ENCODE results near the gene MRPL27.
"Not testable (repeated sequence)": the region's sequence is repeated elsewhere in the genome, so short reads cannot be mapped to it uniquely, and the experiment has no call there.

MRPL27 gene

GRCh38 chr17:50412188-50412732 is 39.3 kb upstream of the MRPL27 start:
- in situ Hi-C loops (cut with MboI; ENCODE audit: low pct_unique_long_range_greater_than_20kb, low sequenced_read_pairs, unreplicated experiment): no loop called here
- no peak for TF ChIP-seq CTCF (IDR thresholded peaks at IDR 0.05; ENCODE audit: extremely low read depth, insufficient read depth, missing control alignments)
- no peak for DNase-seq (ENCODE audit: low spot score)

- in situ Hi-C loops (cut with MboI; ENCODE audit: low pct_unique_long_range_greater_than_20kb, low sequenced_read_pairs, unreplicated experiment): loop anchor here (10.0 kb wide), 1 partner anchor 57 kb away; the partner anchor contains the start of gene CHAD
- no peak for TF ChIP-seq CTCF (IDR thresholded peaks at IDR 0.05; ENCODE audit: extremely low read depth, insufficient read depth, missing control alignments)
- DNase-seq (ENCODE audit: low spot score): no peak
Measured at GRCh38 chr17:50407921-50408320, 34.9 kb upstream of the MRPL27 start.

- no peak for TF ChIP-seq CTCF (IDR thresholded peaks at IDR 0.05; ENCODE audit: extremely low read depth, insufficient read depth, missing control alignments)
Measured at GRCh38 chr17:50406578-50406977, 33.6 kb upstream of the MRPL27 start.

GRCh38 chr17:50405351-50405750 is 32.4 kb upstream of the MRPL27 start:
- in situ Hi-C loops (cut with MboI; ENCODE audit: low pct_unique_long_range_greater_than_20kb, low sequenced_read_pairs, unreplicated experiment): loop anchor here (10.0 kb wide), 1 partner anchor 59 kb away; the partner anchor contains the start of gene CHAD
- DNase-seq (ENCODE audit: low spot score): not testable (repeated sequence)

More at GRCh38 chr17:50406578-50406977, 33.6 kb upstream of the MRPL27 start:
- DNase-seq (ENCODE audit: low spot score): no peak
- in situ Hi-C loops (cut with MboI; ENCODE audit: low pct_unique_long_range_greater_than_20kb, low sequenced_read_pairs, unreplicated experiment): loop anchor here (10.0 kb wide), 1 partner anchor 58 kb away; the partner anchor contains the start of gene CHAD

GRCh38 chr17:50399591-50399990 is 26.6 kb upstream of the MRPL27 start:
- DNase-seq (ENCODE audit: low spot score); in situ Hi-C loops (cut with MboI; ENCODE audit: low pct_unique_long_range_greater_than_20kb, low sequenced_read_pairs, unreplicated experiment): not testable (repeated sequence)

GRCh38 chr17:50398672-50399071 is 25.7 kb upstream of the MRPL27 start:
- DNase-seq (ENCODE audit: low spot score); in situ Hi-C loops (cut with MboI; ENCODE audit: low pct_unique_long_range_greater_than_20kb, low sequenced_read_pairs, unreplicated experiment): not testable (repeated sequence)

GRCh38 chr17:50397919-50398285 is 24.9 kb upstream of the MRPL27 start:
- in situ Hi-C loops (cut with MboI; ENCODE audit: low pct_unique_long_range_greater_than_20kb, low sequenced_read_pairs, unreplicated experiment): no loop called here
- no peak for DNase-seq (ENCODE audit: low spot score)
- no peak for TF ChIP-seq CTCF (IDR thresholded peaks at IDR 0.05; ENCODE audit: extremely low read depth, insufficient read depth, missing control alignments)

GRCh38 chr17:50397111-50397918 is 24.3 kb upstream of the MRPL27 start, which contains the start of gene LRRC59:
LRRC59 (minus strand) TSS chr17:50397523; CDS start chr17:50397317, 206 bp downstream.
- TF ChIP-seq CTCF (IDR thresholded peaks at IDR 0.05; ENCODE audit: extremely low read depth, insufficient read depth, missing control alignments): peak; percentile 100
- in situ Hi-C loops (cut with MboI; ENCODE audit: low pct_unique_long_range_greater_than_20kb, low sequenced_read_pairs, unreplicated experiment): no loop called here
- DNase-seq (ENCODE audit: low spot score): peak; percentile 94

All from GM13977 (cell line).